HEK293T (cell line): ENCODE results near the gene UVRAG.

Experiments
- ARNT ChIP-seq: fragments of 450-650 bp; IDR thresholded peaks from 2 replicates; pipeline ENCODE4 v1.6.1; 2017; ENCODE audit warnings: mild to moderate bottlenecking
- BHLHE40 ChIP-seq: fragments of 450-650 bp; IDR thresholded peaks from 2 replicates; pipeline ENCODE4 v1.6.1; 2016; ENCODE audit warnings: mild to moderate bottlenecking, moderate library complexity, borderline replicate concordance
- CTBP1 ChIP-seq: fragments of 450-650 bp; IDR thresholded peaks from 2 replicates; pipeline ENCODE4 v1.6.1; 2016; ENCODE audit warnings: borderline replicate concordance
- ELF4 ChIP-seq: fragments of 450-650 bp; IDR thresholded peaks from 2 replicates; pipeline ENCODE4 v1.6.1; 2017; ENCODE audit warnings: antibody characterized with exemption
- FOXM1 ChIP-seq: fragments of 450-650 bp; IDR thresholded peaks from 2 replicates; pipeline ENCODE4 v1.6.1; 2017; ENCODE audit warnings: mild to moderate bottlenecking, borderline replicate concordance
- NFRKB ChIP-seq: fragments of 450-650 bp; IDR thresholded peaks from 2 replicates; pipeline ENCODE4 v1.6.1; 2016; ENCODE audit warnings: mild to moderate bottlenecking, moderate library complexity
- SP1 ChIP-seq: fragments of 450-650 bp; IDR thresholded peaks from 2 replicates; pipeline ENCODE4 v1.6.1; 2017
- SUZ12 ChIP-seq: fragments of 450-650 bp; IDR thresholded peaks from 2 replicates; pipeline ENCODE4 v1.6.1; 2016; ENCODE audit warnings: mild to moderate bottlenecking
- TARDBP ChIP-seq: fragments of 450-650 bp; IDR thresholded peaks from 2 replicates; pipeline ENCODE4 v1.6.1; 2016
- TF ChIP-seq, protein P1 (sequence below): fragments of 450-650 bp; IDR thresholded peaks from 2 replicates; pipeline ENCODE4 v1.6.1; 2016

GRCh38 chr11:76035020-76035419 is 220.0 kb downstream of the UVRAG start:
- TF ChIP-seq BHLHE40 (no peak), SP1 (no peak), NFRKB (no peak), FOXM1 (no peak), ELF4 (no peak), CTBP1 (no peak), TARDBP (no peak), SUZ12 (no peak), ARNT (no peak)
- TF ChIP-seq, protein P1, sequence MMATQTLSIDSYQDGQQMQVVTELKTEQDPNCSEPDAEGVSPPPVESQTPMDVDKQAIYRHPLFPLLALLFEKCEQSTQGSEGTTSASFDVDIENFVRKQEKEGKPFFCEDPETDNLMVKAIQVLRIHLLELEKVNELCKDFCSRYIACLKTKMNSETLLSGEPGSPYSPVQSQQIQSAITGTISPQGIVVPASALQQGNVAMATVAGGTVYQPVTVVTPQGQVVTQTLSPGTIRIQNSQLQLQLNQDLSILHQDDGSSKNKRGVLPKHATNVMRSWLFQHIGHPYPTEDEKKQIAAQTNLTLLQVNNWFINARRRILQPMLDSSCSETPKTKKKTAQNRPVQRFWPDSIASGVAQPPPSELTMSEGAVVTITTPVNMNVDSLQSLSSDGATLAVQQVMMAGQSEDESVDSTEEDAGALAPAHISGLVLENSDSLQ, result no peak
